Umbilical cord (tissue), 2 donors: ENCODE data around the gene MIPOL1. TPM values are rescaled to one million over a fixed set of nuclear protein-coding genes. Genes with fewer than 3 reads are reported as not detected.
"Not testable (repeated sequence)": the region's sequence is repeated elsewhere in the genome, so short reads cannot be mapped to it uniquely, and the experiment has no call there.

Source experiments
- DNase-seq: peaks from one replicate; pipeline ENCODE4 v3.0.0-alpha.2; 2015; ENCODE audit warnings: low spot score
- total RNA-seq: library from RNA; depleted of rRNA; stranded (reverse); fragments of >200 nt; gene quantifications from one replicate; pipeline ENCODE4 v1.2.3, GENCODE V29; 2014; ENCODE audit warnings: low replicate concordance; ENCODE audit not compliant: insufficient read depth

Gene MIPOL1
- total RNA-seq: 65.0 TPM

- peak; percentile 92 for DNase-seq
Measured at GRCh38 chr14:37197421-37198272, at the start of gene MIPOL1. TSS of gene MIPOL1 (plus strand) at chr14:37197937. CDS start at chr14:37247889, 49,952 bp downstream.

GRCh38 chr14:37150414-37150813, 47.3 kb upstream of the MIPOL1 start:
- peak; percentile 21 for DNase-seq

- no peak for DNase-seq
Measured at GRCh38 chr14:37153005-37153404, 44.7 kb upstream of the MIPOL1 start.

GRCh38 chr14:37153483-37153882, 44.3 kb upstream of the MIPOL1 start:
- no peak for DNase-seq

- DNase-seq: no peak
Measured at GRCh38 chr14:37157987-37158386, 39.8 kb upstream of the MIPOL1 start.

- not testable (repeated sequence) for DNase-seq
Measured at GRCh38 chr14:37162307-37162706, 35.4 kb upstream of the MIPOL1 start.

- DNase-seq: no peak
Measured at GRCh38 chr14:37165794-37166193, 31.9 kb upstream of the MIPOL1 start.

GRCh38 chr14:37167151-37168047, 30.3 kb upstream of the MIPOL1 start:
- DNase-seq: no peak

GRCh38 chr14:37168721-37169120, 29.0 kb upstream of the MIPOL1 start:
- DNase-seq: no peak

- no peak for DNase-seq
Measured at GRCh38 chr14:37170237-37170636, 27.5 kb upstream of the MIPOL1 start.

GRCh38 chr14:37170993-37171392, 26.7 kb upstream of the MIPOL1 start:
- no peak for DNase-seq

- no peak for DNase-seq
Measured at GRCh38 chr14:37171678-37172023, 26.1 kb upstream of the MIPOL1 start.

GRCh38 chr14:37172024-37172869, 25.5 kb upstream of the MIPOL1 start, which contains the start of gene SLC25A21:
TSS of gene SLC25A21 (minus strand) at chr14:37172606.
- DNase-seq: peak; percentile 87

GRCh38 chr14:37172936-37173614, 24.7 kb upstream of the MIPOL1 start:
- DNase-seq: no peak

GRCh38 chr14:37179896-37180502, 17.7 kb upstream of the MIPOL1 start:
- DNase-seq: no peak

- not testable (repeated sequence) for DNase-seq
Measured at GRCh38 chr14:37180886-37181285, 16.9 kb upstream of the MIPOL1 start.

- no peak for DNase-seq
Measured at GRCh38 chr14:37181441-37181840, 16.3 kb upstream of the MIPOL1 start.

GRCh38 chr14:37184520-37184919, 13.2 kb upstream of the MIPOL1 start:
- not testable (repeated sequence) for DNase-seq

GRCh38 chr14:37185670-37186069, 12.1 kb upstream of the MIPOL1 start:
- DNase-seq: no peak

GRCh38 chr14:37186865-37187264, 10.9 kb upstream of the MIPOL1 start:
- no peak for DNase-seq
